SK-N-MC (cell line): Measurements from ENCODE around the gene ITGA11.

ENCODE experiments used
- EZH2 ChIP-seq: fragments of 200-600 bp; sonication (generic); IDR thresholded peaks from one replicate; pipeline ENCODE4 v1.6.1; 2017; ENCODE audit warnings: antibody characterized with exemption
- POLR2AphosphoS5 ChIP-seq: IDR thresholded peaks from 2 replicates; pipeline ENCODE4 v1.6.1; 2012; ENCODE audit warnings: mild to moderate bottlenecking, low read depth, low read length, borderline replicate concordance

DNA sequence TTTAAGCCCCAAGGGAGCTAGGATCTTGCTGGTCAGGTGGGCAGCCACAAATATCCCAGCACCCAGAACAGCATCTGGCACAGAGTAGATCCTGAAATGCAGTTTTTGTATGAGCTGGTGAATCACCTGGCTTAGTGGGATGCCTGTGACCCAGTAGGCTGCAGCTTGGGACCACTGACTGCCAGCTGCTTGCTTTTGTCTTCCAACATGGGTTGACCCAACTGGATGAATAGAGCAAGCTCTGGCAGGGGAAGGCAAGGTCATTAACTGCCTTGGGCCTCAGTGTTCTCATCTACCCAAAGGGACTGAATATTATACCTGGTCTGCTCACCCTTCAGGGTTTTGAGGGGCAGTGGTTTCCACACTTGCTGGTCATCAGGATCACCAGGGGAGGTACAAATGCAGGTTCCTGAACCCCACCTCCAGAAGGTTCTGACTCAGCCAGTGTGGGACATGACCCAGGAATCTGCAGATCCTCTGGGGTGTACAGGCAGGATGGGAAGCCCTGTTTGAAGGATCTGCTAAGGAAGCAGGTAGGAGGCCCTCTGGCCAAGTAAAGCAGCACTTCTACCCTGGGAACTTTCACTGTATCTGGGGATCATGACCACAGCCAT lies 55.4 kb downstream of the ITGA11 start:
- TF ChIP-seq POLR2AphosphoS5 = no peak
- no peak for TF ChIP-seq EZH2
